ENCODE measurements around the gene GTPBP10.

The GTPBP10 gene

DNA sequence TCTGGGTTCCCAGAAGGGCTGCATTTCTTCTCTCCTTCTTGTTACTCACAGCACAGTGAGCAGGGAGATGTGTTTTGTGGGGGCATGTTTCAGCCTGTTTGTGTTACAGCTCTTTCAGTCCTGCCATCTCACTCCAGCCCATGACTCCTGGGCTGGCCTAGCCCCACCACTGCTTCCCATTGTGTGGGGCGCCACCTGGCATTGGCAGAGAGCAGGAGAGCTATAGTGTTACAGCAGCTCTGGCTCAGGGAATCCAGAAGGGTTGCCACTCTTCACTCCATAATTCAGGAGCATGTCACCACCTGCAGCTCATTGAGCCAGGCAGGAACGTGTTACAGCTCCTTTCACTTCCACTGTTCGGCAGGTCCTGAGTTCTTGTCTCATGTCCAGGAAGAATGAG, 86.7 kb downstream of the GTPBP10 start:
- DNase-seq = no peak

Measured in stimulated activated CD4-positive, alpha-beta T cell treated with anti-CD3 and anti-CD28 coated beads, Interleukin-2, amount 100 ng/mL, for 48 hours (primary cell).